Activated CD4-positive, alpha-beta T cell treated with anti-CD3 and anti-CD28 coated beads, Interleukin-2, Interleukin-4, amounts not matched to agents 100 ng/mL and 50 ng/mL, durations not matched to agents 16 hours and 8 hours (primary cell): Measurements from ENCODE around the gene MPZL1.
"Not testable (repeated sequence)": the region's sequence is repeated elsewhere in the genome, so short reads cannot be mapped to it uniquely, and the experiment has no call there.

Experiments
- DNase-seq: peaks from one replicate; pipeline ENCODE4 v3.0.0-alpha.2; 2020; ENCODE audit warnings: low spot score

Gene MPZL1

DNA sequence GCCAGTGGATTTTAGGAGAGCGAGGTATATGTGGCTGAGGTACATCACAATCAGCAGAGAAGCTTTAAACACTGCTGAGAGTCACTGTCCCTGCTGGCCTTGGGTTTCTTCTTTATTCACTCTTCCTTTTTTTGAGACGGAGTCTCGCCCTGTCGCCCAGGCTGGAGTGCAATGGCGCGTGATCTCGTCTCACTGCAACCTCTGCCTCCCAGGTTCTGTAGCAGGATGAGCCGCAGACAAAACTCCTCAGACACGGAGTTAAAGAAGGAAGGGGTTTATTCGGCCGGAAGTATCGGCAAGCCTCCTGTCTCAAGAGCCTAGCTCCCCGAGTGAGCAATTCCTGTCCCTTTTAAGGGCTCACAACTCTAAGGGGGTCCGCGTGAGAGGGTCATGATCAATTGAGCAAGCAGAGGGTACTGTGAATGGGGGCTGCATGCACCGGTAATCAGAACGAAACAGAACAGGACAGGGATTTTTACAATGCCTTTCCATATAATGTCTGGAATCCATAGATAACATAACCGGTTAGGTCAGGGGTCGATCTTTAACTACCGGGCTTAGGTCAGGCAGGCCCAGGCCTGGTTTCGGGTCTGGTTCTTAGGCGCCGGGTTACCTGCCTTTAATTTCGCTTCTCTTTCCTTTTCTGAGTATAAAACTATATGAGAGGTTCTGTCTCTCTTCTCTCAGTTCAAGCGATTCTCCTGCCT, 1.9 kb upstream of the MPZL1 start:
- DNase-seq, result not testable (repeated sequence)

GRCh38 chr1:167720965-167721616, 691 bp upstream of the MPZL1 start:
- no peak for DNase-seq

DNA sequence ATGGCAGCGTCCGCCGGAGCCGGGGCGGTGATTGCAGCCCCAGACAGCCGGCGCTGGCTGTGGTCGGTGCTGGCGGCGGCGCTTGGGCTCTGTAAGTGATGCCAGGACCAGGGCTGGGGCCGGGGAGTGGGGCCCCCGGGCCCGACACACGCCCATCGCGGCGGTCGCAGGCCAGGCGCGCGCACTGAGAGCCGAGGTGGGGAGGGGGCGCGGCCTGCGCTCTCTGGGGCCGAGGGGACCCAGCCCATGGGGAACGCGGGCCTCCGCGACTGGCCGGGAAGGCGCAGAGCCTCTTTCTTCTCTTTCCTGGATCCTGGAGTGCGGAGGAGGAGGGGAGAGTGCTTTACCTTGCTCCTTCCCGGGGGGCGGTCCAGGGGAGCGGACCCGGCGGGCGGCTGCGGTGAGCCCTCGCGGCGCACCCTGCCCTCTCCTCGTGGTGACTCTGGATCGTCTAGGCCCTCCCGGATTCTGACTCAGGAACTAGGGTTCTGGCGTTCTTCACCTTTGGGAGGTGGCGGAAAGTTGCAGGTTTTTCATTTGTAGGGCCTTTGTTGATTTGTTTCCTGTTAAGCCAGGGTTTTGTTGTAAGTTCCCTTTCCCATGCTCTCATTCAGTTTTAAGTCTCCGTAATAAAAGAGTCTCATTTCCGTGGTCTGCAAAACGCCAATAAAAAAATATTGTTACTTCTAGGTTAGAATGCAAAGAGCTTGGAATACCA, 529 bp downstream of the MPZL1 start:
- no peak for DNase-seq

- no peak for DNase-seq
These were observed 1.1 kb downstream of the MPZL1 start for GRCh38 chr1:167722870-167723251.

DNA sequence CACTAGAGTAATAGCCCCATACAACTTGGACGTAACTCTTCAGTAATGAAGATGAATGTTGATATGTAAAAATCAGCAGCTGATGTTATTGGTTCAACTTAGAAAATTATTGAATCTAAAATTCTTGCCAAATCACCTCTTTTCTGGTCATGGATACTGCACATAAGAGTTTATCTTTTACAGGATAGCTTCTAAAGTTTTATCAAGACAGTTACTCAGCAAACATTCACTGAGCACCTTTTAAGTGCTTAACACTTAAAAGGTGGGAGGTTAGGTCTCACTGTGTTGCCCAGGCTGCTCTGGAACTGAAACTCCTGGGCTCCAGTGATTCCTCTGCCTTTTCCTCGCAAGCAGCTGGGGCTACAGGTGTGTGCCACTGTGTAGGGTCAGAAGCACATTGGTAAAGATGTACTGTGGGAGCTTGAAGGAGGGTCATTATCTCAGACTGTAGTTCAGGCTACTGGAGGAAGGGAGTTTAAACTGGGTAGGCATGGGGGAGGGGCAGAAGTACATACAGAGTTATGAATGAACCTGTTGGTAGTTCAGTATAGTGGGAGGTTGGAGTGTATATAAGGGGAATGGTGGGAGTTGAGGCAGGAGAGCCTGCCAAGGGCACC, 2.0 kb downstream of the MPZL1 start:
- no peak for DNase-seq

- DNase-seq, result no peak
These were observed 4.2 kb downstream of the MPZL1 start for GRCh38 chr1:167726008-167726407.

DNA sequence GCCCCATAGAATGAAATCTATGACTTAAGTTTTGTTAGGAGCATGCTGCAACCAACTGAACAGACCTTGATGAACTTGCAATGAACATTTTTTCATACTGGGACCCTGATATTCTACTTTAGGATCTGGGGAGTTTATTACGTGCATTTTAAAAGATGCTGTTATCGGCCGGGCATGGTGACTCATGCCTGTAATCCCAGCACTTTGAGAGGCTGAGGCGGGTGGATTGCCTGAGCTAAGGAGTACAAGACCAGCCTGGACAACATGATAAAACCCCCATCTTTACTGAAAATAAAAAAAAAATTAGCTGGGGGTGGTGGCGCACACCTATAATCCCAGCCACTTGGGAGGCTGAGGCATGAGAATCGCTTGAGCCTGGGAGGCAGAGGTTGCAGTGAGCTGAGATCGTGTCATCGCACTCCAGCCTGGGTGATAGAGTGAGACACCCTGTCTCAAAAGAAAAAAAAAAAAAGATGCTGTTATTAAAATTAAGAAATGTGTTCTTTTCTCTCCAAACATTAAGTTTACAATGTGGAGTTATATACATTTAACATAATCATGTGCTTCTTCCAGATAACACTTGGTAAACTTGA, 7.1 kb downstream of the MPZL1 start:
- no peak for DNase-seq

- no peak for DNase-seq
These were observed 12.4 kb downstream of the MPZL1 start for GRCh38 chr1:167734227-167734626.

DNA sequence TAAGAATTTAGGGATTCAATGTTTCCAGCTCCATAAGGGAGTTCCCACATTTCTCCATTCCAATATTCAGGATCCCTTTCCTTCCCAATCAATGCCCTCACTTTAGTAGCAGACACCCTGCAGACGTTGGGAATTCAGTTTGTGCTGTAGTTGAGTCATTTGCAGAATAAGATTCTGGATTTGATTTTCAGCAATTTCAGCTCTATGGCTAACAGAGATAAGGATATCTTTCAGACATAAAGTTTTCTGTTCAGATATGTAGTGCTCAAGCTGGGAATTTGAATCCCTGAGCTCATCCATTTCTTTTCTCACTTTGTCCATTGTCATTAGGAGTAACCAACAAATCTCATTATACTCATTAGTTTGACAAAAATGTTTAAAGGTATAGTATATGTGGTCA, 13.1 kb downstream of the MPZL1 start:
- DNase-seq, result no peak

DNA sequence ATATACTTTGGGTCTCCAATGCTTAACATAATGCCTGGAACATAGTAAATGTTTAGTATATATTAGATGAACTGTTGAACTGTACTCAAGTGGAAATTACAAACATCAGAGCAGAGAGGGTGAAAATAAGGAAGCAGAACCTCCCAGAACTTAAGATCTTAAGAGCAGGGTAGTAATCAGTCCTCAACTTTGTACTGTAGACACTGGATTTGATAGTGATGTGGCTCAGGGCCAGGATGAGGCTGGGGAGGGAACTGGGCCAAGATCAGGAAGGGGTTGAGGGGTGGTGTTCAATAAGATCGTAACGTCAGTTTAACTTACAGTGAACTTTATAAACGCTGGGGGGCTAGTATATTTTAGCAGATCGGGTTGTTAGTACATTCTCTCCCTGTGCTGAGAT, 15.4 kb downstream of the MPZL1 start:
- no peak for DNase-seq

GRCh38 chr1:167738158-167738557, 16.4 kb downstream of the MPZL1 start:
- no peak for DNase-seq

DNA sequence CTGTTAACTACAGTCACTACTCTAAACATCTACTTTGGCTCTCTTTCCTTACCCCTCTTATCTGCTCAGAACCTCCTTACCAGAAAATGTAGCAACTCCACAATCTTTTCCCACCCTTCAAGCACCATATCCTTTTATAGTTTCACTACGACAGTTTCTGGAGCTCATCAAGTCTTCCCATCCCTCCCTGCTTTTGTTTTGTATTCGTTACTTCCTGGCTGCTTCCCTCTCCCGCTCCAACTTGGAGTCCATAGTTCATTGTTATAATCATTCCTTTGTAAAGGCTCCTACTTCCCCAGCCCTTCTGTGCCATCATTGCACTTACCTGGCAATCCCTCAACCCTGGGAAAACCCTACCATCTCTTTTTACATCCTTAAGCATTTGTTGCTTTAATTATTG, 18.0 kb downstream of the MPZL1 start:
- DNase-seq, result no peak

DNA sequence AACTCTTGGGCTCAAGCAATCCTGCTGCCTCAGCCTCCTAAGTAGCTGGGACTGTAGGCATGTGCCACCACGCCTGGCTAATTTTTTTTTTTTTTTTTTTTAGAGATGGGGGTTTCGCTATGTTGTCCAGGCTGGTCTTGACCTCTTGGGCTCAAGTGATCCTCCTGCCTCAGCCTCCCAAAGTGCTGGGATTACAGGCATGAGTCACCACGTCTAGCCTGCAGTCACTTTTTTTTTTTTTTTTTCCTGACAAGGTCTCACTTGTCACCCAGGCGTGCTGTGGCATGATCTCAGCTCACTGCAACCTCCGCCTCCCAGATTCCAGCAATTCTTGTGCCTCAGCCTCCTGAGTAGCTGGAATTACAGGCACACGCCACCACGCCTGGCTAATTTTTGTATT, 19.3 kb downstream of the MPZL1 start:
- not testable (repeated sequence) for DNase-seq

GRCh38 chr1:167742392-167743057, 20.7 kb downstream of the MPZL1 start:
- not testable (repeated sequence) for DNase-seq

DNA sequence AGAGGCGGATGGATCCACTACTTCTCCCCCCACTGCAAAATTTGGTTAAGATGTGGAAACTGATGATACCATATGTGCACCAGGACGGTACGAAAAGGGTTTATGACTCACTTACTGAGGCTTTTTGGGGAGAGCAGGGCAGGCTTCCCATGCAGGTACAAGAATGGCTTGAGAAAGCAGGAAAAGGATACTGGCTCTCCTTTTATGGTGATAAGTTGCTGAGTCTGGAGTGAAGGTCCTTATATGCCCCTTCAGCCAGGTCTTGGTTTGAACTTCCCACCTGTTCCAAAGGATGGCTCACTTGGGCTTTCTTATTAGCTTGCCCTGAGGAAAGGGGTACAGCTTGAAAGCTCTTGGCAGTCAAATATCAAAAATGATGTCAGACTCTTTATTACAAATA, 23.1 kb downstream of the MPZL1 start:
- DNase-seq, result no peak

DNA sequence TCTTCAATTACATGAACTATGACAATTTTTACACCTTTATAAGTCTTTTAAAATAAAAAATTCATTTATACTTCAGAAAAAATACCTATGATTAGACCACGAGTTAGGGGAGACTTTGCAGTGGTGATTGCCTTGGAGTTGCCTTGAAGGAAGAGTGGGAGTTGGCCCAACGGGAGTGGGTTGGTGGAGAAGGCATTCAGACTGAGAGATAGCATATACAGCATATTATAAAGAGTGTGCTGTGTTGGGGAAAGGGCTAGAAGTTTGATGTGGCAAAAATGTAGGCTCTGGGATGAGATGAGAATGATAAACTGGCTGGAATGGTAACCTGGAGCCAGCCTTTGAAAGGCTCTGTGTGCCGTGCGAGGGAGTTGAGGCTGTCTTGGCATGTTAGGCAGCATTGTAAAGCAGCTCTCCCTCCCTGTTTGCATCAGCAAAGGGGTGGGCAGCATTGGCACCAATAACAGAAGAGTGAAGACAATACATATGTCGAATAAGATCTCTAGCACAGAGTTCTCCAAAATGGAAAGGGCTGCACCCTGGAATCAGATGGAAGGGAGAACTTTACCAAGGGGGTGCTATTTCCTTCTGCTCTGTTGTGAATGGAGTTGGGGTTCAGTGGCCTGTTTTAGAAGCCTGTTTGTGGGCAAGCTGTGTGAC, 24.4 kb downstream of the MPZL1 start:
- DNase-seq, result no peak

GRCh38 chr1:167746988-167747655, 25.3 kb downstream of the MPZL1 start:
- no peak for DNase-seq

DNA sequence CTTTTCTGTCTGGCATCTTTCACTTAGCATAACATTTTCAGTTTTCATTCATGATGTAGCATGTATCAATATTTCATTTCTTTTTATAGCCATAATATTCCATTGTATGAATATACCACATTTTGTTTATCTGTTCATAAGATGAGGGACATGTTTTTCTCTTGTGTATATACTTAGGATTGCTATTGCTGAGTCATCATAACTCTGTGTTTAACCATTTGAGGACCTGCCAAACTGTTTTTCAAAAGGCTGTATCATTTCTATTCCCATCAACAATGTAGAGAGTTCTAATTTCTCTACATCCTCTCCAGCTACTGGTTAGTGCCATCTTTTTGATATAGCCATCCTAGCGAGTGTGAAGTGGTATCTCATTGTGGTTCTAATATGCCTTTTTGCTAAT, 26.2 kb downstream of the MPZL1 start:
- DNase-seq, result no peak

- DNase-seq, result no peak
These were observed 27.1 kb downstream of the MPZL1 start for GRCh38 chr1:167748906-167749305.

DNA sequence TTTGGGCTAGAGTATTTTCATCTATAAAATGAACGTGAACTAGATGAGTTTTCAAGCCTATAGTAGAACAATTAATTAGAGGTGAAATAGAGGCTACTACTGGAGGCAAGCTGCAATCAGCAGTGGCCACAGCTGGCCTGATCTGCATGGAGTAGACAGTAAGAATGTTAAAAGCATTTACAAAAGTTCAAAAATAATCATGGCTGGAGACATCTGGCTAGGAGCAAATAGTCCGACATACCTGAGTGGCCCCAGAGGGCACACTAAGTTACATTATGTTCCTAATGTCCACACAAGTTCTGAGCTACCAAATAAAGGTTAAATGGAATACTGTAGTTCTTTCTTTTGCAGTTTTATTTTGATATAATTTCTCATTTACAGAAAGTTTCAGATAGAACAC, 28.0 kb downstream of the MPZL1 start:
- no peak for DNase-seq

DNA sequence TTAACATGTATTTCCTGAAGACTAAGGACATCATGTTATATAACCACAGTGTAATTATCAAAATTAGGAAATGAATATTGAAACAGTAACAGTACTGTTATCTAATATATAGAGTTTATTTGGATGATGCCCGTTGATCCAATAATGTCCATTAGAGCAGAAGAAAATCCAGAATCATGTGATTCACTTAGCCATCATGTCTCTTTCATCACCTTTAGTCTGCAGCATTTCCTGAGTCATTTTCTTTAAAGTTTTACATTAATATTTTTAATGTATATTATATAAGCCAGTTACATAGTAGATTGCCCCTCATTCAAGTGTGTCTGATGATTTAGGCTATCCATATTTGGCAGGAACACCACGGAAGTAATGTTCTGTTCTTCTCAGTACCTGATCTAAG, 28.9 kb downstream of the MPZL1 start:
- no peak for DNase-seq
